ENCODE data around the gene LIPC. TPM values are rescaled to one million over a fixed set of nuclear protein-coding genes. Genes with fewer than 3 reads are reported as not detected.

Gene LIPC
- total and polyA plus RNA-seq, 9 of the 15 experiments (the other 6 are each of a cell fraction or from before 2014, with no cell fraction given): 0.07 to 0.41 (median 0.11) TPM; not detected in 2

GRCh38 chr15:58404020-58404419 is 27.8 kb upstream of the LIPC start (continued):
- TF ChIP-seq MITF (IDR thresholded peaks at IDR 0.05) (peak; percentile 77), ESRRB (CRISPR knock-in tag; IDR thresholded peaks at IDR 0.05; ENCODE audit: borderline replicate concordance) (no peak), CHD2 (IDR thresholded peaks at IDR 0.05; ENCODE audit: low read depth, low read length) (no peak), XRCC3 (IDR thresholded peaks at IDR 0.05) (no peak), TCF7 (IDR thresholded peaks at IDR 0.05; ENCODE audit: borderline replicate concordance) (no peak), ZFP91 (CRISPR knock-in tag; IDR thresholded peaks at IDR 0.05) (no peak), RBBP5 (IDR thresholded peaks at IDR 0.05; ENCODE audit: borderline replicate concordance, insufficient read depth, low read length, poor library complexity, severe bottlenecking) (no peak), POLR2A (conservative IDR thresholded peaks at IDR 0.05) (no peak), ESRRA (IDR thresholded peaks at IDR 0.05; ENCODE audit: borderline replicate concordance, low read depth) (no peak; the same call in 1 of the 2 replicates), KAT8 (IDR thresholded peaks at IDR 0.05; ENCODE audit: low read depth) (no peak), YY1 (IDR thresholded peaks at IDR 0.05; ENCODE audit: borderline replicate concordance in 1 of 3, control insufficient read depth in 1 of 3, extremely low read depth in 1 of 3, insufficient read depth in 3 of 3, insufficient read length in 1 of 3, insufficient replicate concordance in 2 of 3, low read depth in 1 of 3, low read length in 2 of 3) (no peak), ELF4 (CRISPR knock-in tag; IDR thresholded peaks at IDR 0.05) (no peak), HMGXB4 (CRISPR knock-in tag; IDR thresholded peaks at IDR 0.05) (no peak), MYBL2 (IDR thresholded peaks at IDR 0.05; ENCODE audit: low read depth) (no peak), MYBL2 (CRISPR knock-in tag; IDR thresholded peaks at IDR 0.05; ENCODE audit: borderline replicate concordance) (no peak), SAFB2 (IDR thresholded peaks at IDR 0.05; ENCODE audit: borderline replicate concordance, low read depth, low read length, severe bottlenecking) (no peak), TRIM24 (IDR thresholded peaks at IDR 0.05) (0 out of 4 replicates have a peak, but pooled peaks of 1 of the 2 experiments have one; percentile 37), TEAD4 (IDR thresholded peaks at IDR 0.05; ENCODE audit: low read length) (peak; percentile 62), TEAD4 (CRISPR knock-in tag; IDR thresholded peaks at IDR 0.05; ENCODE audit: borderline replicate concordance) (no peak), CTBP1 (IDR thresholded peaks at IDR 0.05; ENCODE audit: borderline replicate concordance) (peak; percentile 21; the same call in 1 of the 2 replicates), HDAC8 (tag; IDR thresholded peaks at IDR 0.05) (no peak), ZNF224 (CRISPR knock-in tag; IDR thresholded peaks at IDR 0.05) (no peak), MTA2 (IDR thresholded peaks at IDR 0.05; ENCODE audit: low read depth) (0 out of 2 replicates have a peak, but pooled peaks have one; percentile 46), TAF1 (IDR thresholded peaks at IDR 0.05; ENCODE audit: control insufficient read depth, extremely low read depth, insufficient read depth, low read length, severe bottlenecking) (no peak), PCBP1 (IDR thresholded peaks at IDR 0.05; ENCODE audit: low read depth, low read length, poor library complexity, severe bottlenecking) (no peak), IFI16 (CRISPR knock-in tag; IDR thresholded peaks at IDR 0.05) (no peak)
